ENCODE results near the gene PTCH1. TPM values are rescaled to one million over a fixed set of nuclear protein-coding genes. Genes with fewer than 3 reads are reported as not detected.

The PTCH1 gene
- total and polyA plus RNA-seq, 2 donors (not counting 1 experiment from before 2014, with no cell fraction given) = 3.5 to 13.8 TPM

GRCh38 chr9:95441081-95441480 lies 75.7 kb downstream of the PTCH1 start:
- peaks cover 0 to 5% of the 10 kb centered on the region in 2 donors for H3K4me1 ChIP-seq (ENCODE audit: control insufficient read depth in 2 of 2, insufficient read depth in 2 of 2, low read length in 2 of 2)
- no peak overlapping the region for H3K4me2 ChIP-seq (replicated peaks; ENCODE audit: low read depth, low read length, poor library complexity, severe bottlenecking)
- POLR2A ChIA-PET = no interaction called here

GRCh38 chr9:95440447-95440846 lies 76.3 kb downstream of the PTCH1 start:
- H2AFZ ChIP-seq (ENCODE audit: insufficient read depth, low read depth, low read length, poor library complexity, severe bottlenecking) = no peak overlapping the region
- no peaks in the 10 kb centered on the region for H3K79me2 ChIP-seq (ENCODE audit: control insufficient read depth, insufficient read depth, low read length)
- ChIA-PET CTCF (no interaction called here), POLR2A (no interaction called here)
- Mint-ChIP-seq H3K9me3 (ENCODE audit: insufficient read depth) (no peaks in the 10 kb centered on the region), H3K4me1 (peaks cover 9% of the 10 kb centered on the region), H3K27ac (no peak overlapping the region), H3K4me3 (no peak overlapping the region), H3K27me3 (peaks cover 36% of the 10 kb centered on the region)
- TF ChIP-seq EZH2 (IDR thresholded peaks at IDR 0.05; ENCODE audit: borderline replicate concordance, insufficient read depth, low read depth, low read length, poor library complexity, severe bottlenecking) = no peak
- TF ChIP-seq CTCF (IDR thresholded peaks at IDR 0.05) = no peak
- 92% methylated on average over 2 of the region's 3 CpGs for WGBS (ENCODE audit: insufficient coverage)
- no peaks in the 10 kb centered on the region for H4K20me1 ChIP-seq (ENCODE audit: control insufficient read depth, insufficient read depth, low read length, poor library complexity, severe bottlenecking)
- H3K9ac ChIP-seq (ENCODE audit: low read length) = no peak overlapping the region
- H3K4me2 ChIP-seq (replicated peaks; ENCODE audit: low read depth, low read length, poor library complexity, severe bottlenecking) = no peak overlapping the region
- DNase-seq (no peak), ATAC-seq (ENCODE audit: low read depth) (no peak)
- H3K27ac ChIP-seq (ENCODE audit: low read length in 2 of 2) = no peak overlapping the region
- peaks cover 0 to 5% of the 10 kb centered on the region in 2 donors for H3K4me1 ChIP-seq (ENCODE audit: control insufficient read depth in 2 of 2, insufficient read depth in 2 of 2, low read length in 2 of 2)
- H3K36me3 ChIP-seq (replicated peaks in 1 of 2; ENCODE audit: control extremely low read depth in 1 of 2, control insufficient read depth in 1 of 2, extremely low read depth in 1 of 2, insufficient read depth in 2 of 2, low read length in 1 of 2) = no peaks in the 10 kb centered on the region
- H3K4me3 ChIP-seq (ENCODE audit: control extremely low read depth in 1 of 5, extremely low read depth in 1 of 5, insufficient read depth in 1 of 5, low read depth in 2 of 5, low read length in 4 of 5) = no peak overlapping the region
- peaks cover 0 to 3% (median 1%) of the 10 kb centered on the region in 4 experiments for H3K27me3 ChIP-seq (replicated peaks in 1 of 4; ENCODE audit: control extremely low read depth in 1 of 4, control insufficient read depth in 3 of 4, insufficient read depth in 4 of 4, low read length in 3 of 4)
- intact Hi-C loops (cut with micrococcal nuclease) = no loop called here
- no peaks in the 10 kb centered on the region for H3K9me3 ChIP-seq (ENCODE audit: control extremely low read depth in 1 of 3, control insufficient read depth in 2 of 3, insufficient read depth in 1 of 3, low read length in 2 of 3)

More at GRCh38 chr9:95441081-95441480, 75.7 kb downstream of the PTCH1 start:
- WGBS (ENCODE audit: insufficient coverage) = 57% methylated on average over 5 of the region's 9 CpGs
- Histone ChIP-seq H4K20me1 (ENCODE audit: control insufficient read depth, insufficient read depth, low read length, poor library complexity, severe bottlenecking) (no peaks in the 10 kb centered on the region), H3K27me3 (replicated peaks in 1 of 4; ENCODE audit: control extremely low read depth in 1 of 4, control insufficient read depth in 3 of 4, insufficient read depth in 4 of 4, low read length in 3 of 4) (peaks cover 0 to 3% (median 1%) of the 10 kb centered on the region in 4 experiments), H3K27ac (ENCODE audit: low read length in 2 of 2) (no peak overlapping the region), H2AFZ (ENCODE audit: insufficient read depth, low read depth, low read length, poor library complexity, severe bottlenecking) (no peak overlapping the region), H3K79me2 (ENCODE audit: control insufficient read depth, insufficient read depth, low read length) (no peaks in the 10 kb centered on the region), H3K36me3 (replicated peaks in 1 of 2; ENCODE audit: control extremely low read depth in 1 of 2, control insufficient read depth in 1 of 2, extremely low read depth in 1 of 2, insufficient read depth in 2 of 2, low read length in 1 of 2) (no peaks in the 10 kb centered on the region), H3K9me3 (ENCODE audit: control extremely low read depth in 1 of 3, control insufficient read depth in 2 of 3, insufficient read depth in 1 of 3, low read length in 2 of 3) (no peaks in the 10 kb centered on the region), H3K4me3 (ENCODE audit: control extremely low read depth in 1 of 5, extremely low read depth in 1 of 5, insufficient read depth in 1 of 5, low read depth in 2 of 5, low read length in 4 of 5) (no peak overlapping the region), H3K9ac (ENCODE audit: low read length) (no peak overlapping the region)
- Mint-ChIP-seq H3K4me1 (peaks cover 9% of the 10 kb centered on the region), H3K4me3 (no peak overlapping the region), H3K27ac (no peak overlapping the region), H3K9me3 (ENCODE audit: insufficient read depth) (no peaks in the 10 kb centered on the region), H3K27me3 (peaks cover 35% of the 10 kb centered on the region)
- TF ChIP-seq EZH2 (IDR thresholded peaks at IDR 0.05; ENCODE audit: borderline replicate concordance, insufficient read depth, low read depth, low read length, poor library complexity, severe bottlenecking) = no peak
- no peak for TF ChIP-seq CTCF (IDR thresholded peaks at IDR 0.05)
- ATAC-seq (ENCODE audit: low read depth) = no peak
- CTCF ChIA-PET = interaction anchor here (0.5 to 1.0 kb wide), 2 partner anchors 11 to 21 kb away, joined by 3 to 4 read pairs; no protein-coding TSS in a partner anchor
- no peak for DNase-seq
- intact Hi-C loops (cut with micrococcal nuclease) = no loop called here

Data from B cell (primary cell).